Measurements from ENCODE around the gene GLA. TPM values are rescaled to one million over a fixed set of nuclear protein-coding genes. Genes with fewer than 3 reads are reported as not detected.

GLA gene
- total and polyA plus RNA-seq, 9 of the 15 experiments (the other 6 are each of a cell fraction or from before 2014, with no cell fraction given), result 41.7 to 146 (median 73.8) TPM

GRCh38 chrX:101348452-101349192 is 59.1 kb downstream of the GLA start, which contains the start of gene TIMM8A (continued):
- TF ChIP-seq ZBTB40 (IDR thresholded peaks at IDR 0.05), result peak; percentile 82
- no peak for TF ChIP-seq ZBTB40 (CRISPR knock-in tag; IDR thresholded peaks at IDR 0.05)
- no peak for TF ChIP-seq NELFE (IDR thresholded peaks at IDR 0.05; ENCODE audit: insufficient read depth, insufficient read length)
- TF ChIP-seq FOXM1 (IDR thresholded peaks at IDR 0.05; ENCODE audit: low read depth), result no peak
- no peak for TF ChIP-seq FOXM1 (CRISPR knock-in tag; IDR thresholded peaks at IDR 0.05; ENCODE audit: low read depth)
- TF ChIP-seq ZNF232 (CRISPR knock-in tag; IDR thresholded peaks at IDR 0.05), result peak; percentile 78
- no peak for TF ChIP-seq HBP1 (CRISPR knock-in tag; IDR thresholded peaks at IDR 0.05)
- no peak for TF ChIP-seq ATF3 (IDR thresholded peaks at IDR 0.05)
- TF ChIP-seq ATF3 (CRISPR knock-in tag; conservative IDR thresholded peaks at IDR 0.05), result 0 out of 2 replicates have a peak, but pooled peaks have one; percentile 36
- TF ChIP-seq ADNP (tag; IDR thresholded peaks at IDR 0.05), result no peak
- no peak for TF ChIP-seq XRCC4 (IDR thresholded peaks at IDR 0.05; ENCODE audit: extremely low read depth, insufficient read depth, insufficient read length)
- no peak for TF ChIP-seq ZNF436 (CRISPR knock-in tag; IDR thresholded peaks at IDR 0.05)
- TF ChIP-seq PHTF2 (CRISPR knock-in tag; IDR thresholded peaks at IDR 0.05), result no peak
- no peak for TF ChIP-seq GTF2A2 (tag; IDR thresholded peaks at IDR 0.05)
- peak; percentile 78; the same call in 1 of the 2 replicates for TF ChIP-seq E2F1 (CRISPR knock-in tag; IDR thresholded peaks at IDR 0.05)
- no peak for TF ChIP-seq ZNF212 (CRISPR knock-in tag; IDR thresholded peaks at IDR 0.05)

All from K562 (cell line).